NCI-H187 (cell line): Measurements from ENCODE around the gene FBXW5.
A peak's percentile ranks its signal among the peaks of the same experiment; 100 is the strongest.

Experiments
- DNase-seq, 2 experiments: peaks; one replicate each; lab custom pipeline; 2025; lab: John Stamatoyannopoulos, UW

The FBXW5 gene

GRCh38 chr9:136931611-136932130 is 12.9 kb downstream of the FBXW5 start:
- no peak for DNase-seq

DNA sequence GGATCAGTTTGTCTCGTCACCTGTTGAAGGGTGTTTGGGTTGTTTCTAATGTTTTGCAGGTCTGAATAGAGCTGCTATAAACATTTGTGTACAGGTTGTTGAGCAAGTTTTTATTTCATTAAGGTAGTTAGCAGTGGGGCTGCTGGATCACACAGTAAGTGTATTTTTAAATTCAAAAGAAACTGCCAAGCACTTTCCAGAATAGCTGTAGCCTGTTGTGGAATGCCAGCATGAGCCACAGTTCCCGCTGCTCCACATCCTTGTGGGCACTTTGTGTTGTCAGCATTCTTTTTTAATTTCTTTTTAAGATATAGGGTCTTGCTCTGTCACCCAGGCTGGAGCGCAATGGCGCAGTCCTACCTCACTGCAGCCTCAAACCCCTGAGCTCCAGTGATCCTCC is 14.5 kb downstream of the FBXW5 start:
- no peak for DNase-seq

DNA sequence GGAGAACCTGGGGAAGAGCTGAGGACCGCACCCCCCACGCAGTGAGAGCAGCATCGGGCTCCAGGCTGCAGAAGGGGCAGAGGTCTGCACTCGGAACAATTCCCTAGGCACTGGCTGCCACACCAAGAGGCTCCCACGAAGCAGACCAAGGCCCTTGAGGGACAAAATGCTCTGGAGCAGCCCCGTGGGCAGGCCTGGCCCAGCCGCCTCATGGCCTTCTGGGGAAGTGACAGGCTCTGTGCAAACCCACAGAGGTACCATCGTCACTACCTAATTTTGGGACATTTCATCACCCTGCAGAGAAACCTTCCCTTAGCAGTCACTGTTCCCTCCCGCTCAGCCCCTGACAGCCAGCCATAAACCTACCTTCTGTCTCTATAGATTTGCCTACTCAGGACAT is 15.9 kb downstream of the FBXW5 start:
- no peak for DNase-seq

DNA sequence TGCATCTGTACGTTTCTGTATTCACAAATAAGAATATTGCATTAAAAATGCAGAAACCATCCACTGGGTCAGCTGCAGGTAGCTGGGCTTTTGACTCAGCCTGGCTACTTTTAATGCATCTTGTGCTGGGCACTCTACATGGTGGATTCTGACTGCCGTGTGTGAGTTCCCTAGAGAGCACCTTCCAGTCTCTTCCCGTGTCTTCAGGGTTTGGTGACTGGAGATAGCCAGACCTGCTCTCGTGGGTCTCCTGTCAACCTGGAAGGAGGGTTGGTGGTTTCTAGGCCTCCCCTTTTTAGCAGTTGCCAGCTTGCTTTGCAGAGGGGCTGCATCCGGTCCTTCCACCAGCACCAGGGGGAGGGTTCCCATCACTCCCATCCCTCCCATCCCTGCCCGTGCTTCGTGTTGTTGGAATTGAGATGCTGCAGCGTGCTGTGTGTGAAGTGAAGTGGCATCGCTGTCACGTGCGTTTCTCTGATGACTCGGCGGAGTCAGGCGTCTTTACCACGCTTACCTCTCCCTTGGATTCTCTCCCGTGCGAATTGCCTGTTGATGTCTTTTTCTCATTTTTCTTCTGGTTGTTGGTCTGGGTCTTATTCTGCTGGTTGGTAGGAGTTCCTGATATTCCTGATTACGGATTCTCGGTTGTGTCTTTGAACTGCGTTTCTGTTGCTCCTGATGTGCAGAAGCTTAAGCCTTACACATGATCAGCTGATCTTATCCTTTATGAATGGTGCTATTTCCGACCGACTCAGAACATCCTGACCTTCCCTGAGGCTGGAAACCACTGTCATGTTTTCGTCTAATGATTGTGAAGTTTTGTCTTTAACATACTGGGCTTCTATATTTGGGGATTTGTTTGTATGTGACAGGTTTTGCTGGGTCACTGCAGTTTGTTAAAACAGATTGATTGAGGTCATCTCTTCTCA is 16.9 kb downstream of the FBXW5 start:
- no peak for DNase-seq

DNA sequence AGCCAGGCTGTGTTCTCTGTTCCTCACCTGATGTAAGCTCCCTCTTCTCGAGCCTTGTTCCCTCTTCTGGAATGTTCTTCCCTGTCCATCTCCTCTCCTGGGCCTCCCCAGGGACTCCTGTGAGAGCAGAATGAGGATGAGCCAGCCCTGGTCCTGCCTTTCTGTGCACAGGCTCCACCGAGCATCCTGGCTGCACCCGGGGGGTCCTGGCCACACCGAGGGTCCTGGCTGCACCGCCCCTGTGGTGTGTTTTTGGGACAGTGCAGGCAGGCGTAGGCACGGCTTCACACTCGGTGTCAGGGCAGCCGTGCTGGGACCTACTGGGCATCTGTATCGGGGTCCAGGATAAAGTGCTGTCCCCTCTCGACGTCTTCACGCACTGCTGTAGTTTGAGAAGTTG is 17.8 kb downstream of the FBXW5 start:
- no peak for DNase-seq

- DNase-seq = no peak
These were observed 18.3 kb downstream of the FBXW5 start for GRCh38 chr9:136926154-136926704.

GRCh38 chr9:136925414-136926153 is 19.0 kb downstream of the FBXW5 start:
- no peak for DNase-seq

DNA sequence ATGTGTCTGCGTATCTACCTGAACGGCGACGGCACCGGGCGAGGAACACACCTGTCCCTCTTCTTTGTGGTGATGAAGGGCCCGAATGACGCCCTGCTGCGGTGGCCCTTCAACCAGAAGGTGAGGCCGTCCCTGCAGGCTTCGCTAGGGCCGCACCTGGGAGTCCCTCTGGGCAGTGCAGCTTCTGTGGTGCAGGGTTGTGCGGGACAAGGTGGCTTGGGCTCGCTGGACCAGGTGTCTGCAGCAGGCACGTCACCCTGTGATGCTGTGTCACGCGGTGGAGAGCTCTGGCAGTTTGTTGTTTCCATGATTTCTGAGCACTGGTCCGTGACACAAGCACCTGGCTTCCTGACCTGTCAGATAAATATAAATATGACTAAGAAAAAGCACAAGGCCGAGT is 20.7 kb downstream of the FBXW5 start:
- peak; percentile 8 to 16 for DNase-seq

GRCh38 chr9:136922540-136922939 is 22.0 kb downstream of the FBXW5 start:
- DNase-seq = no peak

GRCh38 chr9:136921718-136922117 is 22.8 kb downstream of the FBXW5 start:
- no peak for DNase-seq

GRCh38 chr9:136921307-136921706 is 23.2 kb downstream of the FBXW5 start:
- DNase-seq = no peak

- no peak for DNase-seq
These were observed 23.8 kb downstream of the FBXW5 start for GRCh38 chr9:136920734-136921231.

DNA sequence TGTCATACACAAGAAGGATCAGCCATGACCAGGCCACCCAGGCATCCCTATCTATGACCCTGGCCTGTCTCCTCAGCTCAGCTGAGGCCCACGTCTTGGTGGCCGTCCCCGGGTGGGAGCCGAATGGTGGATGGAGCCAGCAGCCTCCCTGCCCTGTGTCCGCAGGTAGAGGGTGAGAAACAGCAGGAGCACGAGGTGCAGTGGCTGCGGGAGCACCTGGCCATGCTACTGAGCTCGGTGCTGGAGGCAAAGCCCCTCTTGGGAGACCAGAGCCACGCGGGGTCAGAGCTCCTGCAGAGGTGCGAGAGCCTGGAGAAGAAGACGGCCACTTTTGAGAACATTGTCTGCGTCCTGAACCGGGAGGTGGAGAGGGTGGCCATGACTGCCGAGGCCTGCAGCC is 24.5 kb downstream of the FBXW5 start:
- DNase-seq = no peak

GRCh38 chr9:136917902-136918301 is 26.6 kb downstream of the FBXW5 start:
- no peak for DNase-seq

GRCh38 chr9:136916330-136917184 is 28.0 kb downstream of the FBXW5 start:
- no peak for DNase-seq

- DNase-seq = no peak
These were observed 28.8 kb downstream of the FBXW5 start for GRCh38 chr9:136915632-136916329.

DNA sequence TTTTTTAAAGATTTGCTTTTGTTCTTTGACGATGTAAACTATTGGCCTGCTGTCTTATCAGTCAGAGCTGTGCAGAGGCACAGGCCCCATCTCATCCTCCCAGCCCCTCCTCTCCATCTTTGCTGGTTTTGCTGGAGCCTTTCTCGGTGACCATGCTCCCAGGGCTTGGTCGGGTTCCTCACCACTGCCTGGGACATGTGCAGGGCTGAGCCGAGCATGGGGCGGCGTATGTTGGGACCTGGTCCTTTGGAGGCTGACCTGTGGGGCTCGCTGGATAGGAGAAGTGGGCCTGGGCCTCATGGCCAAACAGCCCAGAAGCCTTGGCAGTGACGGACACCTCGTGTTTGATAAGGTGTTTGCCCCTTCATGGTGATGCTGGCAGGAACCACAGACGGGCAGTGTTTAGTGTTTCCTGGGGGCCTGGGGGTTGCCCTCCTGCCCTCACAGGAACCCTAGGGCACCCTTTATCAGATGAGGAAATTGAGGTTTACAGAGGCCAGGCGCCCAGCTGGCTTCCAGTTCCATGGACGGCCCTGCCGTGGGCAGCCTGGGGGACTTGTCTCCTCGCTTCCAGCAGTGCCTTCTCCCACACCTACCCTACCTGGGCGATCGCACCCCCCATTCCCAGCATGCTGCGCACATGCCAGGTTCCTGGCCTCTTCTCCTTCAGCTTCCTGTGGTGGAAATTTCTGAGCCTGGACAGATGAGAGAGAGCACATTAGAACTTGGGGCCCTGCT is 30.7 kb downstream of the FBXW5 start:
- no peak for DNase-seq

DNA sequence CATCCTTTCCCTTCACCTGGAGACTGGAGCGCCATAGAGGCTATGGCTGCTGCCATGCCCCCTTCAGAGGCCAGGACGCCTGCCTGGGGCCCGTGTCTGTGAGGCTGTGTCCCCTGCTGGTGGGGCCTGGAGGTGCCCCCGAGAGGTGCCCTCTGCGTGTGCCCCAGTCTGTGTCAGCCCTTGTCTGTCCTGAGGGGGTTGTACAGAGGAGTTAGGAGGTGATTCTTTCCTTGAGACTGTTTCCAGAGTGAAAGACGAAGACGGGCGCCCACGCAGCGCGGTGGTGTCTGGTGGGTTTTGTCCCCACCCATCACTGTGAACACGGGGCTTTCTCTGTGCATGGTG is 33.7 kb downstream of the FBXW5 start:
- DNase-seq = no peak

DNA sequence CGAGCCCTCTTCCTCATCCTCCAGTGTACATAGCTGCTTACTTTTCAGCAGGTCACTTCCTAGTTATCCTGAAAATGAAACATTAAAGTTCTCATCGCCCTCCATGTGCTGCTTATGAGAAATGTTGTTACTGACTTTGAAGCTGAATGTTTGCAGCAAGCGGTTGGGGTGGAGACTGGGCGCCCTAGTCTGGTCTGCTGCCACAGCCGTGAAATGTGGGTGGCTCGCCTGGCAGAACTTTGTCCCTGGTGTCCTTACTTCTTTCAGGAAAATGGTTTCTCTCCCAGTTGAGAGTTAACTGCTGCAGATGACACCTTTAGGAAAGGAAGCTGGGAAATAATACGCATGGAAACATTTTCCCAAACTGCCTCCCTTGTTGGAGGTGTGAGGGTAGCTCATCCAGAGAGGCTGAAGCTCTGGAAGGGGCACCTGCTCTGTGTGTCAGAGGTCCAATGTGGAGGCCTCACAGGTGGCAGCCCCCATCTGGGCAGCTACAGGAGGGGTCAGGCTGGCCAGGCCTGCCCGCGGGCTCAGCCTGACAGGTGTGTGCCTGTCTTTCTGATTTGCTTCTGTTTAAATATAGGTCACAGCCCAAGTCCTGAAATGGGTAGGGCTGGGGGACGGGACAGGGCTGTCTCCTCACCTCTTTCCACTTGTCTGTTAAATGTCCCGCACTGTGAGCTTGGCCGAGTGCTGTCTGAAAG is 34.2 kb downstream of the FBXW5 start:
- no peak for DNase-seq
